GM18498 (cell line): ENCODE measurements around the gene KLHL33.
A peak's percentile ranks its signal among the peaks of the same experiment; 100 is the strongest.

ENCODE experiments used
- ATAC-seq: cut with Tn5 transposase; IDR thresholded peaks from one replicate; pipeline ENCODE4 v1.9.1; 2021; ENCODE audit warnings: mild to moderate bottlenecking, moderate library complexity; ENCODE audit not compliant: unreplicated experiment

KLHL33 gene

GRCh38 chr14:20435582-20436362 lies at the start of gene KLHL33:
Gene KLHL33, minus strand, starts transcription at chr14:20436166. Its CDS starts 355 bp downstream, at chr14:20435811.
- ATAC-seq = no peak

DNA sequence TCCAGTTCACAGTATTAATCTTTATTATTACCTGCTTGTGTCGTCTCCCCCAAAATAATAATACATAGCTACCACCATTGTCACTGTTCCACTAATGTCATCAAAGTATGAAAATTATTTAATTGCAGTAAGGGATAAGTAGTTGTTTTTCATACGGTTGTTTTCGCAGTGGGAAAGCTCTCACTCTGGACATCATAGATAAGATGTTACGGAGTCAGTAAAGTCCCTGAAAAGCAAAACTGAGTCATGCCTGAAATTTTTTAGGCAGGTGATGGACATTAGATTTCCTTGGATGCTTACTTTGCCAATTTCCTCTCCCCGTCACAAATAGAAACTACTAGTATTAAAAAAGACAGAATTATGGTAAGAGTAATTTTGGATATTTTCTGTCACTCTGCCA lies 46.4 kb upstream of the KLHL33 start:
- no peak for ATAC-seq

- no peak for ATAC-seq
Observed at GRCh38 chr14:20478894-20479293, 42.9 kb upstream of the KLHL33 start.

DNA sequence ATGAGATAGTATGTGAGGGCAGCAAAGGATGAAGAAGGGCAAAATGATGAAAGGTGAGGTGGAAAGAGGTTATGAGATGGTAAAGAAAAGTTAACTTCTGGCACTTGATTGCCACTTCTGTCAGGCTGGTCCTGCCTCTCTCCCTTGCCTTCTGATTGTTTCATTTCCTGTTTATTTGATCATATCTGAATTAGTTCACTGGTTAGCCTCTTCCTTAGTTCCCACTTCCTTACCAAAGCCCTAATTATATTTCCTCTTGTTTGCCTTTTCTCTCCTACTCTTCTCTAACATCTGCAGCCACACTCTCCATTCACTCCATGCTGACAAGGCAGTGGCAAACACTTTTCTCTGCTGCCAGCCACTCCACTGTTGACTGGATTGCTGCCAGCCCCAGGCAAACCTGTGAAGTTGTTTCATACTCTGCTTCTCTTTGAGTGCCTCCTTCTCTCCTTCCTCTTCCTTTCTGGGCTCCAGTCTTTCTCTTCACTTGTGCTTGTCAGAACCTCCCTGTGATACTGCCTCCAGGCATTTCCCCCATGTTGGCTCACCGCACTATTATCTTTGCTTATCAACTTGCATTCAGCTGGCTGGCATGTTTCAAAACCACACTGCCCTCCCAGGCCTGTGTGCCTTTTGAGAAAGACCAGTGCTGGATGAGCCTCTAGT lies 41.4 kb upstream of the KLHL33 start:
- ATAC-seq = no peak

- no peak for ATAC-seq
Observed at GRCh38 chr14:20476776-20477175, 40.8 kb upstream of the KLHL33 start.

- no peak for ATAC-seq
Observed at GRCh38 chr14:20472536-20473169, 36.7 kb upstream of the KLHL33 start.

DNA sequence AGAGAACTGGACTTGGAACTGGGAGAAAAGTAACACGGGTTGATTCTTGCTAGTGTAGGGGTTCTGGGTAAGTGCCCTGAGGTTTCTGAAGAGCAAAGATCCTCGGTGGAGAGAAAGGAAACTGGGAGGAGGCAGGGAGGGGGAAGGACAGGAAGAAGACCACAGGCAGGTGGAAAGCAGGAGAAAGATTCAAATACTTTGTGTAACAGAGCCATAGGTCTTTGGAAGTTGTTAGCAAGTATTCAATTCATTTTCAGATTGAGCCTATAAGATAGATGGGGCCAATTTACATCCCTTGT lies 34.6 kb upstream of the KLHL33 start:
- no peak for ATAC-seq

GRCh38 chr14:20469890-20470602 lies 34.1 kb upstream of the KLHL33 start:
- ATAC-seq = peak; percentile 34

DNA sequence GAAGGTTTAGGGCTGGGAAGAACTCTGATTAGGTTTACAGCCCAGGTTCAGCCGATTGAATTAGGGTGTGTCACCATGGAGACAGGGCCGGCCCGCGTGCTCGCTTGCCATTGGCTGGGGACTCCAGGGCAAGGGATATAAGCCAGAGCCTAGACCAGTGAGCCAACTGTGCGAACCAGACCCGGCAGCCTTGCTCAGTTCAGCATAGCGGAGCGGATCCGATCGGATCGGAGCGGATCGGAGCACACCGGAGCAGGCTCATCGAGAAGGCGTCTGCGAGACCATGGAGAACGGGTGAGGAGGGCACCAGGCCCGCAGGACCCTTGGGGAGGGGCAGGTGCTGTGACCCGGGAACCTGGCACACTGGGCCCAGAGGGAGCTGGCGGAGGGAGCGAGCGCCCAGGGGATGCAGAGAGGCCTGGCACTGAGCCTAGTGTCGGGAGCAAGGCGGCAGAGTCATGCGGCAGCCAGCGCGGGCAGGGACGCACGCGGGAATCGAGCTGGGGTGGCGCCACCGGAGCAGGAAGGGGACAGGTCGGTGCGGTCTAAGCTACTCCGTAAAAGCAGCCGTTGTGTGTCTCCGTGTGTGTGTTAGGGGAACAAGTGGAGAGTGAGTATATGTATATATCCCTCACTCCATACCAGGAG lies 33.4 kb upstream of the KLHL33 start, which contains the start of gene PNP:
TSS of gene PNP (plus strand) at position 165 of the 648 bp plus-strand sequence. CDS start at position 284, 119 bp downstream.
- ATAC-seq = peak; percentile 96

- no peak for ATAC-seq
Observed at GRCh38 chr14:20468764-20469241, 32.8 kb upstream of the KLHL33 start.

DNA sequence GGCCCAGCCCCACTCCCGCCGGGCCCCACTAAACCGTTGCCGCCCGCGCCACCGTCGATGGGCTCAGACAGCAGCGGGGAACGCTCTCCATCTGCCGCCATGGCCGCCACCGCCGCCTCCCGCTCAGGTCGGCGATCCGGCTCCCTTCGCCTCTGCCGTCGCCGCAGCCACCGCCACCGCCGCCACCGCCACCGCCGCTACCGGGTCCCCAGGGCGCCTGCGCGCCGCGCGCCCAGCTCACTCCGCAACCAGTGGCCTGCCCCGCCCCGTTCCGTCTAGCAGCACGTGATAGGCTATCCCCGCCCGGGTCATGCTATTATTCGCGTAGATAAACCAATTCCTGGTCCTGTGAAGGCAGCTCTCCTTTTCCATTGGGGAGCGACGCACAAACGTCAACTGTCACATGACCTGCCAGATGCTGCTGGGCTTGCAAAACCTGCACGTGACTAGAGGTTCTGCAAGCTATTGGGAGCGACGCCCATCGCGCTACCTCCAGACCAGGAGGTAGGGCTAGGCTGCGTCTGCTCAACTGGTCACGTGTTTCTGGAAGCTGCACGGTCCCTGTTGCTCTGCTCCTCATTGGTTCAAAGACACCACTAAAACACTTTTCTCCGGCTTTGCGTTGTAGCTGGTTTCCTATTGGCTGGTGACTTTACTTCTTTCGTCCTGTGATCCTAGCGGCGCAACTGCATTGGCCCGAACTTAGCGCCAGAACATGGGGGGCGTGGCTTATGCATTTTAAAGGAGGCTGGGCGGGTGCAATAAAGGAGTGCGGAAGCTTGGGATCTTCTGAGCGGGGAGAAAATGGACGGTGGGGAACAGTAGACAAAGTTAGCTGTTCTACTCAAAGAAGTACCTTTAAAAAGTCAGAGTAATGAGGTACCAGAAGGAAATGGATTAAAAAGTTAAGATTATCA lies 25.5 kb upstream of the KLHL33 start, which contains the start of gene PIP4P1:
TSS of gene PIP4P1 (minus strand) at position 210 of the 917 bp plus-strand sequence. CDS start at position 101, 109 bp downstream.
- peak; percentile 94 for ATAC-seq

DNA sequence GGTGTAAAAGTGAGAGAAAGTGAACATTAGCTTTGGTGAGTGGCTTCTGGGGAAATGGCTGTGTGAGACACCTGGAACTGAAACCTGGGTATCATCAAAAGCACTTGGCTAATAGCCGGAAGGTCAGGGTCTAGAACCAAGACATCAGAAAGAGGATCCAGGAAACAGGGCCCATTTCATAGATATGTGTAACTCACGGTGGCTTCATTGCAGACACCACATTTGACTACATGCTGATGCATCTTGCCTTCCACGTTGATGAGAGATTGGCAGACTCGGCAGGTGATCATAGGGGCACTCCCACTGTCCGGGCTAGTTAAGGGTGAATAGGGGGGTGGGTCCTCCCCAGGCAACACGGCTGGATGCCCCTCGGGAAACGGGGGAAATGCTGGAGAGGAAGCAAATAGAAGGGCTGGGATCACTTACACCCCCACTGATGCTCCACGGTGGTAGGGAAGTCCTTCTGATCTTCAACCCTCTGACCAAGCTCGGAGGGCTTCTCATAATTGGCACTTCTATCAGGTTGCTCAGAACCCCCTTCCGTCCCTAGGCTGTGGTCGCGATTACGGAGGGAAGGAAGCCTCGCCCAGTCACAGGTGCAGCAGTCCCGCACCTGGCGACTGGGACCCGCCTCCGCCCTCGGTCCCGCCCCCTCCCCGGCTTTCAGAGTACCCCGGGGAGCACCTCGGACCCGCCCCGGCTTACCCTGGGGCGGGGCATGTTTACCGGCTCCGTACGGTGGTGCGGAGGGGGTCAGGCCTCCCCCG lies 24.7 kb upstream of the KLHL33 start:
- peak; percentile 8 for ATAC-seq

DNA sequence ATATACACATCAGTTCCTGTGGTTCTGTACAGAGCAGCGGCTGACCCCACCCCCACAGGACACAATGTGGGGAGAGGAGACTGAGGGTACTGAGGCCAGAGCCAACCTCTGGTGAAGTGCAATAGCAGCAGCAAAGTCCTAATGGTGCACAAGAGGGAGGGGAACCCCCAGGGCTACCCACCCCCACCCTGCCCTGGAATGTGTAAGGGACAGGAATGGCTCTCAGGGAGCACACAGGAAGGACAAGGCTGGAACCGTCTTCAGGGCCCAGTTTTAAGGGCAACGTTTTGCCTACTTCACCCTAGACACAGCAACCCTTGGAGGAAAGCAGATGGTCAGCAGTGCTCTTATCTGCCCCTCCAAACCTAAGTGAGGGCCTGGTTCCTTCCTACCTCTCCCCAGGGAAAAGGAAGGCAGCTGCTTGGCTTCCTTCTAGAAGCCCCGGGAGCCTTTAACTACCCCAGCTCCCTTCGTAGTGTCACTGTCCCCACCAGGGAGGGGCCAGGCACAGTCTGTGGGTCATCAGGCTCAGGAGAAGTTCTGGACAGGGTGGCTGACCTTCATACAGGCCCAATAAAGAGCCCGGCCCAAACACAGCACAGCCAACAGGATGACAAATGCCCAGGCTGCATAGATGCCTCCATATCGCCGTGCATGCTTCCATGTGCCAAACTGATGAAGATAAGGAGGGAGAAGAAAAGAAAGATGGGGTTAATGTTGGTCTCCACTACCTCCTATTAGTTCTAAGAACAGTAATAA lies 22.2 kb upstream of the KLHL33 start:
- ATAC-seq = no peak

- no peak for ATAC-seq
Observed at GRCh38 chr14:20456971-20457370, 21.0 kb upstream of the KLHL33 start.

DNA sequence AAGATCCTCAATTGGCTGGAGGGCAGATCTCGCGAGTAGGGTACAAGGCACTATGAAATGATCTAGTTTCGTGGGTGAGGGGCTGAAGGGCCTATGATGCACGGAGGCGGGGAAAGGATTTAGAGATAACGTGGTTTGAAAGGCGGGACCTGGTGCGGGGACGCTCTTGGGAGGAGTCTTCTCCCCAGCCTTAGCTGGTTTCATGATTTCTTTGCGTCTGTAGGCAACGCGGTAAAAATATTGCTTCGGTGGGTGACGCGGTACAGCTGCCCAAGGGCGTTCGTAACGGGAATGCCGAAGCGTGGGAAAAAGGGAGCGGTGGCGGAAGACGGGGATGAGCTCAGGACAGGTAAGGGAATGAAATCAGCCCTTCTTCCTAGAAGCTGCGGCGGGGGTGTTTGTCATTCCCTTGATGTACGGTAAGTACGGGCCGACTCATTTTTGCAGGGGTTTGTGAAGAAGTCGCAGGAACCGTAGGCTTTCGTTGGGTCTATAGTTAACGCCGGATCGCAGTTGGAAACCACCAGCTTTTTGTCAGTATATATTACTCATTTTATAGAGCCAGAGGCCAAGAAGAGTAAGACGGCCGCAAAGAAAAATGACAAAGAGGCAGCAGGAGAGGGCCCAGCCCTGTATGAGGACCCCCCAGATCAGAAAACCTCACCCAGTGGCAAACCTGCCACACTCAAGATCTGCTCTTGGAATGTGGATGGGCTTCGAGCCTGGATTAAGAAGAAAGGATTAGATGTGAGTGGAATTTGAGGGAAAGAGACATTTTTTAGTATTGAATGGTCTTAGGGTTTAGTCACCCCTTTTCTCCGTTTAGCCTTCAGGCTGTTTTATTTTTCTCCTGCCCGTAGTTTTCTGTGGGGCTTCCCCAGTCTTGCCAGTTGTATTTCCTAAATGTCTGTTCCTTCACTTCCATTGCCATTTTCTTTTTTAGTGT lies 19.7 kb upstream of the KLHL33 start:
- peak; percentile 59 for ATAC-seq

- peak; percentile 87 for ATAC-seq
Observed at GRCh38 chr14:20454516-20455354, 18.8 kb upstream of the KLHL33 start, which contains the start of the genes APEX1 and OSGEP. Gene APEX1, plus strand, starts transcription at chr14:20455226. Its CDS starts 420 bp downstream, at chr14:20455646. Gene OSGEP, minus strand, starts transcription at chr14:20454812. Its CDS starts 129 bp downstream, at chr14:20454683.
